Osteoblast (primary cell): ENCODE results near the gene MLANA. TPM values are rescaled to one million over a fixed set of nuclear protein-coding genes. Genes with fewer than 3 reads are reported as not detected.

Experiments
- DNase-seq: peaks from one replicate; pipeline ENCODE4 v3.0.0; 2011; ENCODE audit warnings: low spot score, mixed read lengths; ENCODE audit not compliant: insufficient read length; ENCODE audit errors: missing footprints
- H2AFZ ChIP-seq: 2 replicates; pipeline ENCODE4 v1.6.0; 2011; ENCODE audit warnings: mild to moderate bottlenecking, low read length
- H3K27ac ChIP-seq: 2 replicates; pipeline ENCODE4 v1.5.1; 2011; ENCODE audit warnings: mild to moderate bottlenecking, low read depth, low read length, moderate library complexity
- H3K27me3 ChIP-seq: 2 replicates; pipeline ENCODE4 v1.6.0; 2012; ENCODE audit warnings: mild to moderate bottlenecking, control low read depth, inconsistent platforms, low read length, moderate library complexity; ENCODE audit not compliant: insufficient read depth
- H3K36me3 ChIP-seq: 2 replicates; pipeline ENCODE4 v1.5.1; 2011; ENCODE audit warnings: mild to moderate bottlenecking, low read length, control low read depth, moderate library complexity; ENCODE audit not compliant: insufficient read depth
- H3K4me1 ChIP-seq: 2 replicates; pipeline ENCODE4 v1.5.1; 2011; ENCODE audit warnings: mild to moderate bottlenecking, low read length, control low read depth, moderate library complexity; ENCODE audit not compliant: insufficient read depth
- H3K4me2 ChIP-seq: 2 replicates; pipeline ENCODE4 v1.6.0; 2011; ENCODE audit warnings: mild to moderate bottlenecking, low read length; ENCODE audit not compliant: insufficient read depth
- H3K4me3 ChIP-seq: fragments of 200-600 bp; sonication (generic); 3 replicates; pipeline ENCODE4 v1.5.1; 2012; ENCODE audit warnings: mild to moderate bottlenecking, low read length, inconsistent platforms; ENCODE audit not compliant: insufficient read depth
- H3K79me2 ChIP-seq: 2 replicates; pipeline ENCODE4 v1.6.0; 2012; ENCODE audit warnings: mild to moderate bottlenecking, low read length, control low read depth, inconsistent platforms; ENCODE audit not compliant: insufficient read depth
- H3K9me3 ChIP-seq: 2 replicates; pipeline ENCODE4 v1.5.1; 2011; ENCODE audit warnings: low read depth, low read length, control low read depth
- H4K20me1 ChIP-seq: 2 replicates; pipeline ENCODE4 v1.6.0; 2012; ENCODE audit warnings: mild to moderate bottlenecking, low read length, control low read depth; ENCODE audit not compliant: insufficient read depth
- total RNA-seq: library from RNA; depleted of rRNA; stranded (reverse); fragments of >200 nt; gene quantifications from 2 replicates; pipeline ENCODE4 v1.2.3, GENCODE V29; 2012
- TF ChIP-seq, protein P1 (sequence below): IDR thresholded peaks from 2 replicates; pipeline ENCODE4 v1.5.1; 2011; ENCODE audit warnings: mild to moderate bottlenecking, low read depth, low read length, moderate library complexity; ENCODE audit errors: extremely low read depth

MLANA gene
- total RNA-seq, 1 donor = not detected

DNA sequence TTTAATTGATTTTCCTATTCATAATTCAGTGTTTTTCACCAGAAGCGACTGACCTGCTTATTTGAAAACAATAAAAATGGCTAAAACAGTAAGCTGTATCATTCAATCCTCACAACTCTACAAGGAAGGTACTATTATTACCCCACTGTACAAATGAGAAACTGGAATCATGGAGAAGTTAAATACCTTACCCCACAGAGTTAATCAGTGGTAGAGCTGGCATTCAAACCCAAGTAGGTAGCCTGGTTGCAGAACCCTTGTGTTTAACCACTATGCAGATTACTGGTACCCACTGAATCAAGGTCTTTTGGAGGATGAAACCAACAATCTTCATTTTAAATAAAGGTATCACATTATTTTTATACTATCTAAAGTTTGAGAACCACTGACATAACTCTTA, 59.6 kb downstream of the MLANA start:
- peaks cover 4% of the 10 kb centered on the region for H4K20me1 ChIP-seq
- H3K4me2 ChIP-seq = no peak overlapping the region
- no peak overlapping the region for H3K27ac ChIP-seq
- TF ChIP-seq, protein P1, sequence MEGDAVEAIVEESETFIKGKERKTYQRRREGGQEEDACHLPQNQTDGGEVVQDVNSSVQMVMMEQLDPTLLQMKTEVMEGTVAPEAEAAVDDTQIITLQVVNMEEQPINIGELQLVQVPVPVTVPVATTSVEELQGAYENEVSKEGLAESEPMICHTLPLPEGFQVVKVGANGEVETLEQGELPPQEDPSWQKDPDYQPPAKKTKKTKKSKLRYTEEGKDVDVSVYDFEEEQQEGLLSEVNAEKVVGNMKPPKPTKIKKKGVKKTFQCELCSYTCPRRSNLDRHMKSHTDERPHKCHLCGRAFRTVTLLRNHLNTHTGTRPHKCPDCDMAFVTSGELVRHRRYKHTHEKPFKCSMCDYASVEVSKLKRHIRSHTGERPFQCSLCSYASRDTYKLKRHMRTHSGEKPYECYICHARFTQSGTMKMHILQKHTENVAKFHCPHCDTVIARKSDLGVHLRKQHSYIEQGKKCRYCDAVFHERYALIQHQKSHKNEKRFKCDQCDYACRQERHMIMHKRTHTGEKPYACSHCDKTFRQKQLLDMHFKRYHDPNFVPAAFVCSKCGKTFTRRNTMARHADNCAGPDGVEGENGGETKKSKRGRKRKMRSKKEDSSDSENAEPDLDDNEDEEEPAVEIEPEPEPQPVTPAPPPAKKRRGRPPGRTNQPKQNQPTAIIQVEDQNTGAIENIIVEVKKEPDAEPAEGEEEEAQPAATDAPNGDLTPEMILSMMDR = no peak
- no peaks in the 10 kb centered on the region for H3K36me3 ChIP-seq
- H3K4me3 ChIP-seq = no peak overlapping the region
- DNase-seq = no peak
- H3K4me1 ChIP-seq = peaks cover 5% of the 10 kb centered on the region
- no peaks in the 10 kb centered on the region for H3K27me3 ChIP-seq
- H3K9me3 ChIP-seq = no peaks in the 10 kb centered on the region
- peaks cover 3% of the 10 kb centered on the region for H3K79me2 ChIP-seq
- H2AFZ ChIP-seq = no peak overlapping the region

DNA sequence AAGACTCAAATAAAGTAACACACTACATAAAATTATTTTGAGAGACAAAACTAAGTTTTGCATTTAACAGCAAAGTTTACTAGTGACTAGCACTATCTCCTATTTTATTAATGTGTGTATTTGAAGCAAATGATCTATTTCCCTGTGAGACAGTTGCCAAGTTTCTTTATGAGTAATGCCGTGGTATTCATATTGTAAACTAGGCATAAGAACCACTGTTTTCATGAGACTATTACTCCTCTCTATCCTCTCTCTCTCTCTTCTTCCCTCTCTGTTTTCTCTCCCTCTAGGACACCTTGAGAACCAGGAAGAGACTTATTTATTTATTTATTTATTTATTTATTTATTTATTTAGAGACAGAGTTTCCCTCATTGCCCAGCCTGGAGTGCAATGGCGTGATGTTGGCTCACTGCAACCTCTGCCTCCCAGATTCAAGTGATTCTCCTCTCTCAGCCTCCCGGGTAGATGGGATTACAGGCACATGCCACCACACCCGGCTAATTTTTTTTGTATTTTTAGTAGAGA, 61.1 kb downstream of the MLANA start:
- Histone ChIP-seq H3K36me3 (no peaks in the 10 kb centered on the region), H3K79me2 (peaks cover 6% of the 10 kb centered on the region), H3K27me3 (no peaks in the 10 kb centered on the region), H3K27ac (no peak overlapping the region), H3K9me3 (no peaks in the 10 kb centered on the region), H2AFZ (no peak overlapping the region), H4K20me1 (peaks cover 4% of the 10 kb centered on the region), H3K4me1 (peaks cover 5% of the 10 kb centered on the region), H3K4me2 (no peak overlapping the region), H3K4me3 (no peak overlapping the region)
- TF ChIP-seq, protein P1 = no peak
- DNase-seq = peak; percentile 37

DNA sequence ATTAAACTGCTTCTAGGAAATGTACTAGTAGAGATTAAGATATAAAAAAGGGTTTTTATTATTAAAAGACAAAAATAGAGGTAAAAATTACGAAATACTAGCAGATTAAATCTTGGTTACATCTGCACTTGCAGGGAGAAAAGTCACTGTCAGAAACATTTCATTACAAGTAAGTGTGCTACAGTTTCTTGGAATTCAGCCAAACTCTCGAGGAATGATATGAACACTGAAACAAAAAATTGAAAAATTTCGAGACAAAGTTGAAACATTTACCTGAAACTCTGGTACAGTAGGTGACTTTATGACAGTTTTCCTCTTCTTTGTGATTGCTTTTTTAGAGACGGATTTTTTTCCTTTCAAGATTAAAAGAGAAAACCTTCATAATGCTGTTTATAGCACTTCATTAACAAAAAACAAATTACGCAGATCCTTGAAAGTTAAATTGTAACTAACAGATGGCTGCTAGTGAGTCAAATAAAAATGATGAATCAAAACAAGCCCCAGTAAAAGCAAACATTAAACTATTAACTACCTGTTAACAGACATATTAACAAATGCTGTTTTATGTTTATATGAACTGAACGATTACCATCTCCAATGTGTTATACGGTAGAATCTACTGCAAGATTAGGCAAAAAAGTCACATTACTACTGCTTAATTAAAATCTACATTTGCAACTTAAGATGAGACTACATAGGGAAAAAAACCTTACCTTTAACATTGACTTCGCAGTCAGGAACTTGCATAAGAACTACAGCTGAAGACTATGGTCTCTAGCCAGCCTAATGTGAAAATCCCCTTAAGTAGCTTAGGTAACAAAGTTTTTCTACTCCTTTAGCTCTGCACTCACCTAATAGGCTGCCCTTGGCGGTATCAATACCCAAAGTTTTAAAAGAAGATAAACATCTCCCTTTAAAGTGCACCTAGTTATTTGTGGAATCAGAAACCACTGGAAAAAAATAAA, 63.3 kb downstream of the MLANA start:
- no peak for DNase-seq
- TF ChIP-seq, protein P1 = no peak
- Histone ChIP-seq H3K9me3 (no peaks in the 10 kb centered on the region), H3K4me3 (no peak overlapping the region), H4K20me1 (peaks cover 4% of the 10 kb centered on the region), H3K4me1 (peaks cover 4% of the 10 kb centered on the region), H3K27me3 (no peaks in the 10 kb centered on the region), H3K79me2 (peaks cover 6% of the 10 kb centered on the region), H3K4me2 (no peak overlapping the region), H3K36me3 (no peaks in the 10 kb centered on the region), H3K27ac (no peak overlapping the region), H2AFZ (no peak overlapping the region)

DNA sequence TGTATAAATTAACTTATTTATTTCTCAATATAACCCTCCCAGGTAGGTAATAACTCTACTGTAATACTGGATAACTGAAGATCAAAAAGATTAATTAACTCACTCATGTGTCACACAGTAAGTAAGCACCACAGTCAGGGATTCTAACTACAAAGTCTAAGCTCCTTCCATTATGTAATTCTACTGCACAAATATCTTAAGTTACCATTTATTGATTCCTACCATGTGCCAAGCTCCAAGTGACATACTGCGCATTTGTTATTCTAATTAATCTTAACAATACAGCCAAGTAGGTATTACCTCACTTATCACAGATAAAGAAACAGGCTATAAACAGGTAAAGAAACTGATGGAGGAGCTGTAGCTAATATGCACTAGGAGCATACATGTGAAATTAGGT, 66.5 kb downstream of the MLANA start:
- H3K27me3 ChIP-seq = no peaks in the 10 kb centered on the region
- H3K27ac ChIP-seq = no peak overlapping the region
- DNase-seq = no peak
- H2AFZ ChIP-seq = no peak overlapping the region
- TF ChIP-seq, protein P1 = no peak
- peaks cover 4% of the 10 kb centered on the region for H4K20me1 ChIP-seq
- H3K4me2 ChIP-seq = no peak overlapping the region
- H3K4me1 ChIP-seq = no peaks in the 10 kb centered on the region
- H3K36me3 ChIP-seq = no peaks in the 10 kb centered on the region
- H3K4me3 ChIP-seq = no peak overlapping the region
- peaks cover 8% of the 10 kb centered on the region for H3K79me2 ChIP-seq
- H3K9me3 ChIP-seq = no peaks in the 10 kb centered on the region
